GM18517 (cell line): ENCODE results near the gene RHEBL1.

Experiments
- ATAC-seq: cut with Tn5 transposase; IDR thresholded peaks from one replicate; pipeline ENCODE4 v1.9.1; 2021; ENCODE audit warnings: mild to moderate bottlenecking, moderate library complexity; ENCODE audit not compliant: unreplicated experiment

The RHEBL1 gene

DNA sequence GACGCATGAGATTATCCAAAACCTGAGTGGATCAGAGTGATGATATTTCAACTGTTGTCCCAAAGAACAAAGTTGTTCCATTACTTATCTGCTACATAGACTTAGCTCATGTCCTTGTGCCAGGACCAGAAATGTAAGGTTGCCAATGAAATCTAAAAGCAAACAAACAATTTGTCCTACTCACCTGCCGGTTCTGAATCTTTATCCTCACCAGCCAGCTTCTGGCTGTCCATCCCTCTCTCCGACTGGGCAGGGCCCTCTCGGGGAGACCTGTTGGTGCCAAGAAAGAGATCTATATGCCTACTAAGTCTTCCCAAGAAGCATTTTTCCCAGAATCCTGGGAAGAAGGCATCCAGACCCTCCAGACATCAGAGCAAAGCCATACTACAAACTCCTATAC is 14.7 kb downstream of the RHEBL1 start:
- no peak for ATAC-seq

DNA sequence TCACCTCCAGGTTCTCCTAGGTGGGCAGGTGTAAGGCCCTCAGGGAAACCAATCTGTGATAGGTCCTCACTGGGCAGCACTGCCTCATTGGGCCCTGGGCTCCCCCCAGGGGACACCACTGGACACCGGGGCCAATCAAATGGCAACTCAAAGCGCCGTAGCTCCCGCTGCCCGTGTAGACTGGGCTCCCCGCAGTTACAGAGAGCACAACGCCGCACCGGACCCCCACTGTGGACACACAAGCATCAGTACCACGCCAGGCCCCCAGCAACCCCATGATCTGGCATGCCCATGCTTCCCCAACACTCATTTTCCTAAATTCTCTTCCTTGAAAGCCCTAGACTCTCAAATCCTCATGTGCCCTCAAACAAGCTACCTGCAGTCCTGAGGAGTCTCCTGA is 15.3 kb downstream of the RHEBL1 start:
- no peak for ATAC-seq

DNA sequence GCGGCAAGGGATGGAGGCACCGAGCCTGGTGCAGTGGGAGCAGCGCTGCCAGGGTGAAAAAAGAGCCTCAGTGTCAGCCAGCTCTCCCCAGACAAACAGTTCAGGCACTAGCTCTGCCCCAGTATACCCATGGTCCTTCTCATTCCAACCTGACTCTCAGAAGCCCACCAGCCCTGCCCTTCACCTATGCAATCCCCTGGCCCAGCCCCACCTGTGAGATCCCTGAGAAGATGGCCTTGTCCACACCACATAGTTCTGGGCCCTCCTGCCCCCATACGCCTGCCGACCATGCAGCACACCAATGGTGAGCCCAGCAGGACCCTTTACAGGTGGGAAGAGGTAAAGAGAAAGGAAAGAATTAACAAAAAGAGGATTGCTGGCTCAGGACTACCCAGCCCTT is 15.7 kb downstream of the RHEBL1 start:
- ATAC-seq: no peak

DNA sequence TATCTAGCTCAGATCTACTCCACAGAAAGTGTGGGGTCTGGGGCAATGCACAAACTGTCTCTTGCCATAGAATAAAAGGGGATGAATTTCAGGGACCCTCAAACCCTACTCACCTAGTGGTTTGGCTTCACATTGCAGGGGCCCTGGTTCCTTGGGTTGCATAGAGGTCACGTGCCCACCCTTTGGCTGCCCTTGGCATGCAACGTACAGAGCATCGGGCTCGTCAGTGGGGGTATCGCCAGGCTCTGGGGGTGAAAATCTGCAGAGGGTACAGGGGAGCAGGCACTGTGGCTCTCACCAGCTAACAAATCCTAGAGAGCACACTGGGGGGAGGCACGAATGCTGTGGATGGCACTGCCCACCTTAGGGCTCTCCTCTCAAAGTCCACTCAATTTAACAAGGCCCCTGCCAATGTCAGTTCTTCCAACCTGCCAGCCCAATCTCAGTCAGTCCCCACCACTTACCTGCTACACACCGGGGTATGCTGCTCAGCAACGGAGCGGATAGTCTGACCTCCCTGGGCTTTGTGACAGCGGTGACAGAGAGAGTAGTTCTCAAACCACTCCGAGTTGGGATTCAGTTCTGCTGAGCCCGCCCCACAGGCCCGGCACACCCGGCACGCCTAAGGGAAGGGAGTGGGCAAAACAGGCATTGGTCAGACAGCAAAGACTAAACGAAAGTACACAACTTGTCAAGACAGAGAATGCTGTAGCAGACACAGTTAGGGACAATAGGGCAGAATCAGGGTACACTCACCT is 17.1 kb downstream of the RHEBL1 start:
- no peak for ATAC-seq

GRCh38 chr12:49051777-49052438 is 17.9 kb downstream of the RHEBL1 start:
- ATAC-seq: no peak

- no peak for ATAC-seq
Observed at GRCh38 chr12:49051373-49051764, 18.4 kb downstream of the RHEBL1 start.

GRCh38 chr12:49050507-49051372 is 19.0 kb downstream of the RHEBL1 start:
- no peak for ATAC-seq

GRCh38 chr12:49049566-49050224 is 20.1 kb downstream of the RHEBL1 start:
- ATAC-seq: no peak

DNA sequence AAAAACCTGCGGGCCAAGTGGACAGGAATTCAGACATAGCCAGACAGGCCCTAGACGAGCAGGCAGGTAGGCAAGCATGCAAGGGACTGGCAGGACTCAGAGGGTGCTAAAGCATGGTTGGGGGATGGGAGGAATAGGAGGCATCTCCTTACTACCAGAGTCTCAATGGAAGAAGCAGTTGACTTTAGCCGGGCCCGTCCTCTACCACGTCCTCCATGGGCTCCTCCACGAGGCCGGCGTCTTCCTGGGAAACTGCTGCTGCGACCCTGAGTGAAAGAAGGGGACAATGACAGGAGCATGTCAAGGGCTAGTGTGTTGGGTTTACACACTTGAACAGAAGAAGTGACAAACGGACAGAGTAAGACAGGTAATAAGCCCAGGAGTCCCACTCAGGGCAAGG is 20.8 kb downstream of the RHEBL1 start:
- no peak for ATAC-seq

GRCh38 chr12:49046129-49046895 is 23.5 kb downstream of the RHEBL1 start:
- ATAC-seq: no peak

GRCh38 chr12:49044660-49045059 is 25.1 kb downstream of the RHEBL1 start:
- no peak for ATAC-seq

GRCh38 chr12:49043856-49044258 is 25.9 kb downstream of the RHEBL1 start:
- ATAC-seq: no peak

DNA sequence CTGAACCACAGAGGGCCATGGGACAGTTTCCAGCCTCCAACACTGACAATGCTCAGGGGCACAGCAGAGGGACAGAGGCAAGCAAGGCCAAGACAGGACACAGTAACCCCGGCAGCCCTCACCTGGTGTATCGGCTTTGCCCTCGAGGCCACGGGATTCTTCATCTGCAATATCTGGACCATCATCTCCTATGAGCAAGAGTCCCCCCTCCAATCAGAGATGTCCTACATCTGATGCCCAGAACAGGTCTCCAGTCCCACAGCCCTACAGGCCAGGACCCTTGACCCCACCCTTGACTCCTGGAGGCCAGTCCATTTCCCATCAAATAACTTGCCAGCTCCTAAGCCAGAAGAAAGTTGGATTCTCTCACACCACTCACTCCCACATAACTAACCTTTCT is 26.5 kb downstream of the RHEBL1 start:
- ATAC-seq: no peak

DNA sequence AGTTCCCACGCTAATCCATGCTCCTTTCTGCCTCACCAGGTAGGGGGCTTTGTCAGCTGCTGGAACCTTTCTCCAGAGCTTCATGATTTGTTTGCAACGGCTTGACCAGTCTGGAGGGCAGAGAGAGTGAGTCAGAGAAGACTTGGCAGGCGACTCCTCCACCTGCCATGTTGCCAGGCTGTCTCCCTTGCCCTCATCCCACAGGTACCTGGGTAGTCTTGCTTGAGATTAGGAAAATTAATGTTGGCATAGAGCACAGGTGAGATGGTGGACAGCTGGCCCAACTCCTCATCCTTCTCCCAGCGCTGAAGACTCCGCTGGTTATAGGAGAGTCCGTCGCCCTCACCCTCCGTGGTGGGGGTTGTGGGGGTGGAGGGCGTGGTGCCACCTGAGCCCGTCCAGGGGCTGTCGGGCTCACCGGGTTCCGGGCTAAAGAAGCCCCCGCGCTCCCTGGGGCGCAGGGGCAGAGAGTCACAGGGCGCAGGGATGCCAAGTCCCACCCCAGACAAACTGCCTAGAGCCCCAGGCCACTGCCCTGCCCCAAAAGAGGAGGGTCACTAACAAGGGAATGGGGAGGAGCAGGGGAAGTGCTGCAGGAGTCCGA is 27.8 kb downstream of the RHEBL1 start:
- no peak for ATAC-seq

DNA sequence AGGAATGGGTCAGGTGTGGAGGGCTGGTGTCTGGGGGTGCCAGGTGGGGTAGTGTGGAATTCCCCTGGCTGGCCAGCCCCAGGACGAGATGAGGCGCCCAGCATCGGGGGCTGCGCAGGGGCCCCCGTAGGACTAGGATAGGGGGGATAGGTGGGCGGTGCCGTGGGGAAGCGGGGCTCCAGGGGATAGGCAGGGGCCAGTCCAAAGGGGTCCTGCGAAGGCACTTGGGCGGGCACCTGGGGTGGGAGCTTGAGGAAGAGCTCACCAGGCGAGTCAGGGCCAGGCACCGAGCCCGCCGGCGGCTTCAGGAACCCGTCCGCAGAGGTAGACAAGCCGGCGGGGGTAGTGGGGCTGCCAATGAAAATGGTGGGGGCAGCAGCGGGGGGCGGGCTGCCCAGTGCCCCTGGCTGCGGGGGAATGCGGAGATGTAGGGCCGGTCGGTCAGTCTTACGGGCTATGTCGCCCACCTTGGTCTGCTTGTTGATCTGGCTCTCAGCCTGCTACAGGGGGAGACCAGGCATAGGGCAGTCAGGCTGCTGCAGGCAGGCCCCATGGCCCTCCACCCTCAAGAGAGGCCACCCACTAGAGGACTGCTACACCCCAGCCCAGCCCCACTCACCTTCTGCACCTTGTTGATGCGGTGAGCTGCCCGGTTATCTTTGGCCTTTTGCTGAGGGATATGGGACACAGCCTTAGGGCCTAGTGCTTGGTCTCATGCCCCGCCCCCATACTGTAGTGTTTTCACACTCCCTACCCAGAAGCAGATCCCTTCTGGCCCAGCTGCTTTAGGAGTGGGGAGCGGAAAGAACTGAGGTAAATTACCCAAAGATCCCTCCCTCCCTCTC is 28.5 kb downstream of the RHEBL1 start:
- ATAC-seq: no peak

- ATAC-seq: no peak
Observed at GRCh38 chr12:49040364-49040855, 29.4 kb downstream of the RHEBL1 start.

GRCh38 chr12:49039421-49040363 is 30.1 kb downstream of the RHEBL1 start:
- ATAC-seq: no peak
